Tibial nerve (tissue), 4 donors: ENCODE data around the gene CDH24. TPM values are rescaled to one million over a fixed set of nuclear protein-coding genes. Genes with fewer than 3 reads are reported as not detected.
A peak's percentile ranks its signal among the peaks of the same experiment; 100 is the strongest.

ENCODE experiments used
- DNase-seq, 2 donors: peaks; one replicate each; pipeline ENCODE4 v3.0.0-alpha.2; 2019; ENCODE audit warnings: low spot score in 2 of 2
- H3K27ac ChIP-seq, 4 donors: fragments of 200-600 bp; sonication (generic) in 3 of 4; one replicate each; pipeline ENCODE4 v1.5.1; 2017 to 2019; ENCODE audit warnings: mild to moderate bottlenecking in 1 of 4
- H3K27me3 ChIP-seq, 2 donors: fragments of 200-600 bp; sonication (generic) in 1 of 2; one replicate each; pipeline versions ENCODE4 v1.5.1 to v1.6.0; 2017 to 2019
- H3K36me3 ChIP-seq, 3 donors: fragments of 200-600 bp; sonication (generic); one replicate each; pipeline ENCODE4 v1.5.1; 2018 to 2019
- H3K4me1 ChIP-seq, 4 donors: fragments of 200-600 bp; sonication (generic) in 3 of 4; one replicate each; pipeline ENCODE4 v1.5.1; 2017 to 2019
- H3K4me3 ChIP-seq, 4 donors: fragments of 200-600 bp; sonication (generic) in 3 of 4; one replicate each; pipeline ENCODE4 v1.5.1; 2017 to 2019; ENCODE audit warnings: mild to moderate bottlenecking in 1 of 4, moderate library complexity in 1 of 4
- H3K9me3 ChIP-seq, 4 donors: fragments of 200-600 bp; sonication (generic) in 3 of 4; one replicate each; pipeline ENCODE4 v1.5.1; 2017 to 2019
- EP300 ChIP-seq, 2 donors: sonication (generic); formaldehyde crosslinking; IDR thresholded peaks; one replicate each; pipeline ENCODE4 v1.6.1; 2017; ENCODE audit warnings: antibody characterized with exemption in 2 of 2, mild to moderate bottlenecking in 1 of 2
- POLR2A ChIP-seq, 2 donors: fragments of 450-650 bp; IDR thresholded peaks; one replicate each; pipeline ENCODE4 v1.6.1; 2017; ENCODE audit warnings: antibody characterized with exemption in 2 of 2, mild to moderate bottlenecking in 2 of 2, moderate library complexity in 2 of 2
- WGBS, 2 donors: methylation state at CpG; one replicate each; pipeline ENCODE4 v1.1.5; 2018; 5-methylcytosine and 5-hydroxymethylcytosine counted together
- total RNA-seq, 4 donors: library from RNA; depleted of rRNA; stranded (reverse); fragments of >200 nt; gene quantifications; one replicate each; pipeline ENCODE4 v1.1.0, GENCODE V29; 2016
- TF ChIP-seq, protein P1 (sequence below), 5 experiments: fragments of 200-600 bp in 3 of 5; fragments of 450-650 bp in 2 of 5; sonication (generic) in 3 of 5; IDR thresholded peaks; one replicate each; pipeline ENCODE4 v1.5.1; 2016 to 2019; ENCODE audit warnings: antibody characterized with exemption in 5 of 5, mild to moderate bottlenecking in 3 of 5, moderate library complexity in 2 of 5

CDH24 gene
- total RNA-seq, 4 donors from 2014 or later = 3.9 to 11.1 (median 6.0) TPM

- no peaks in the 10 kb centered on the region for H3K9me3 ChIP-seq
- H3K4me1 ChIP-seq = peaks cover 0 to 52% (median 22%) of the 10 kb centered on the region in 4 donors
- TF ChIP-seq EP300 (IDR thresholded peaks at IDR 0.05) (no peak), POLR2A (IDR thresholded peaks at IDR 0.05) (no peak)
- TF ChIP-seq, protein P1, sequence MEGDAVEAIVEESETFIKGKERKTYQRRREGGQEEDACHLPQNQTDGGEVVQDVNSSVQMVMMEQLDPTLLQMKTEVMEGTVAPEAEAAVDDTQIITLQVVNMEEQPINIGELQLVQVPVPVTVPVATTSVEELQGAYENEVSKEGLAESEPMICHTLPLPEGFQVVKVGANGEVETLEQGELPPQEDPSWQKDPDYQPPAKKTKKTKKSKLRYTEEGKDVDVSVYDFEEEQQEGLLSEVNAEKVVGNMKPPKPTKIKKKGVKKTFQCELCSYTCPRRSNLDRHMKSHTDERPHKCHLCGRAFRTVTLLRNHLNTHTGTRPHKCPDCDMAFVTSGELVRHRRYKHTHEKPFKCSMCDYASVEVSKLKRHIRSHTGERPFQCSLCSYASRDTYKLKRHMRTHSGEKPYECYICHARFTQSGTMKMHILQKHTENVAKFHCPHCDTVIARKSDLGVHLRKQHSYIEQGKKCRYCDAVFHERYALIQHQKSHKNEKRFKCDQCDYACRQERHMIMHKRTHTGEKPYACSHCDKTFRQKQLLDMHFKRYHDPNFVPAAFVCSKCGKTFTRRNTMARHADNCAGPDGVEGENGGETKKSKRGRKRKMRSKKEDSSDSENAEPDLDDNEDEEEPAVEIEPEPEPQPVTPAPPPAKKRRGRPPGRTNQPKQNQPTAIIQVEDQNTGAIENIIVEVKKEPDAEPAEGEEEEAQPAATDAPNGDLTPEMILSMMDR (IDR thresholded peaks at IDR 0.05) = no peak
- no peak for DNase-seq
- H3K27me3 ChIP-seq = no peaks in the 10 kb centered on the region
- H3K36me3 ChIP-seq = peaks cover 0 to 67% (median 16%) of the 10 kb centered on the region in 3 donors
- H3K27ac ChIP-seq = peak overlapping the region; percentile 69 to 91 (median 80)
- WGBS, 2 donors = 36 to 43% methylated on average over 5 of the region's 5 CpGs
- H3K4me3 ChIP-seq = peak overlapping the region in 3 of 4 donors; percentile 52 to 68 (median 67)
Measured at GRCh38 chr14:23071921-23072539, 14.7 kb upstream of the CDH24 start.

DNA sequence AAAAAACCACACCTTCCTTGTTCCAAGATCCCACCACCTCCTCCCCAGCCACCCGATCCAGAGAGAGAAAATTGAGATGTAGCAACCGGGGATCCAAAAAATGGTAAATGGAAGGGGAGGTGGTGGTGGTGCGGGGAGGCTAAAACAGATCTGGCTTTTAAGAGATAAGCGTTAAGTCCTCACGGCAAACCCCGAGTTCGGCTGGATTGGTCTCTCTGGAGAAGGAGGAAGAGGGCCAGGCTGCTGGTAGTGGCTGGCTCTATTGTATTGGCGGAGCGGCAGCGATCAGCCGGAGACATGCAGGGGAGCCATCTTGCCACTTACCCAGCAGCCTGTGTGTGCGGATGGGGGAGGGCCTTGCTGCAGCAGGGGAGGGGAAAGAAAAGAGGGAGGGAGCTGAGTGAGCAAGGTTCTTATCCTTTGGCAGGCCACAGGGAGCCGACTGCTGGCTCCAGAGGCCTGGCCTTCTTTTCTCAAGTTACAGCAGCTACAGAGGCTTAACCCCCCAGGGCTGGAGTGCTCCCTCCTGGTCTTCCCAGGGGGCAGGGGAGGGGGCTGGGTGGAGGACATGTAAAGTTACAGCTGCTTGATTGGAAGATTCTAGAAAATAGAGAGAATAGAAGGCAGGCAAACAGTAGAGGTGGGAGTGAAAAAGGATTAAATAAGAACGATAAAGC, 14.1 kb upstream of the CDH24 start:
- H3K4me1 ChIP-seq = peaks cover 0 to 46% (median 22%) of the 10 kb centered on the region in 4 donors
- TF ChIP-seq POLR2A (IDR thresholded peaks at IDR 0.05) = peak in 1 of 2 donors; percentile 51
- peak in 1 of 2 donors; percentile 83 for TF ChIP-seq EP300 (IDR thresholded peaks at IDR 0.05)
- TF ChIP-seq, protein P1 (IDR thresholded peaks at IDR 0.05) = peak in 1 of 5 experiments; percentile 10
- no peaks in the 10 kb centered on the region for H3K27me3 ChIP-seq
- H3K27ac ChIP-seq = peak overlapping the region; percentile 69 to 91 (median 80)
- 1% methylated on average over 14 of the region's 14 CpGs for whole genome bisulfite sequencing, 2 donors
- H3K36me3 ChIP-seq = peaks cover 0 to 67% (median 17%) of the 10 kb centered on the region in 3 donors
- peak overlapping the region; percentile 41 to 68 (median 60) for H3K4me3 ChIP-seq
- no peaks in the 10 kb centered on the region for H3K9me3 ChIP-seq
- peak; percentile 65 to 80 for DNase-seq

GRCh38 chr14:23070262-23071129, 13.2 kb upstream of the CDH24 start:
- Histone ChIP-seq H3K4me1 (peaks cover 0 to 45% (median 22%) of the 10 kb centered on the region in 4 donors), H3K4me3 (peak overlapping the region; percentile 41 to 68 (median 60)), H3K27me3 (no peaks in the 10 kb centered on the region), H3K36me3 (peaks cover 0 to 67% (median 13%) of the 10 kb centered on the region in 3 donors), H3K27ac (peak overlapping the region; percentile 69 to 91 (median 80)), H3K9me3 (no peaks in the 10 kb centered on the region)
- DNase-seq = no peak
- 6 to 8% methylated on average over 10 of the region's 10 CpGs for WGBS, 2 donors
- no peak for TF ChIP-seq POLR2A (IDR thresholded peaks at IDR 0.05)
- TF ChIP-seq, protein P1 (IDR thresholded peaks at IDR 0.05) = no peak

- peaks cover 0 to 67% (median 16%) of the 10 kb centered on the region in 3 donors for H3K36me3 ChIP-seq
- no peak overlapping the region for H3K4me3 ChIP-seq
- H3K27ac ChIP-seq = no peak overlapping the region
- peaks cover 0 to 45% (median 22%) of the 10 kb centered on the region in 4 donors for H3K4me1 ChIP-seq
- no peak for DNase-seq
- TF ChIP-seq POLR2A (IDR thresholded peaks at IDR 0.05) (no peak), EP300 (IDR thresholded peaks at IDR 0.05) (no peak)
- TF ChIP-seq, protein P1 (IDR thresholded peaks at IDR 0.05) = no peak
- WGBS, 2 donors = 80 to 83% methylated on average over 4 of the region's 4 CpGs
- H3K27me3 ChIP-seq = no peaks in the 10 kb centered on the region
- no peaks in the 10 kb centered on the region for H3K9me3 ChIP-seq
Measured at GRCh38 chr14:23069413-23069806, 12.1 kb upstream of the CDH24 start.
